ENCODE results near the gene LURAP1L. TPM values are rescaled to one million over a fixed set of nuclear protein-coding genes. Genes with fewer than 3 reads are reported as not detected.

LURAP1L gene
- total RNA-seq, 4 donors from 2014 or later, result 1.5 to 15.6 (median 9.4) TPM

- TF ChIP-seq POLR2A (IDR thresholded peaks at IDR 0.05), result no peak
- TF ChIP-seq, protein P1, sequence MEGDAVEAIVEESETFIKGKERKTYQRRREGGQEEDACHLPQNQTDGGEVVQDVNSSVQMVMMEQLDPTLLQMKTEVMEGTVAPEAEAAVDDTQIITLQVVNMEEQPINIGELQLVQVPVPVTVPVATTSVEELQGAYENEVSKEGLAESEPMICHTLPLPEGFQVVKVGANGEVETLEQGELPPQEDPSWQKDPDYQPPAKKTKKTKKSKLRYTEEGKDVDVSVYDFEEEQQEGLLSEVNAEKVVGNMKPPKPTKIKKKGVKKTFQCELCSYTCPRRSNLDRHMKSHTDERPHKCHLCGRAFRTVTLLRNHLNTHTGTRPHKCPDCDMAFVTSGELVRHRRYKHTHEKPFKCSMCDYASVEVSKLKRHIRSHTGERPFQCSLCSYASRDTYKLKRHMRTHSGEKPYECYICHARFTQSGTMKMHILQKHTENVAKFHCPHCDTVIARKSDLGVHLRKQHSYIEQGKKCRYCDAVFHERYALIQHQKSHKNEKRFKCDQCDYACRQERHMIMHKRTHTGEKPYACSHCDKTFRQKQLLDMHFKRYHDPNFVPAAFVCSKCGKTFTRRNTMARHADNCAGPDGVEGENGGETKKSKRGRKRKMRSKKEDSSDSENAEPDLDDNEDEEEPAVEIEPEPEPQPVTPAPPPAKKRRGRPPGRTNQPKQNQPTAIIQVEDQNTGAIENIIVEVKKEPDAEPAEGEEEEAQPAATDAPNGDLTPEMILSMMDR (IDR thresholded peaks at IDR 0.05), result no peak
- H3K27me3 ChIP-seq, result no peaks in the 10 kb centered on the region
- no peaks in the 10 kb centered on the region for H3K36me3 ChIP-seq
- H3K27ac ChIP-seq, result no peak overlapping the region
- DNase-seq, result no peak
- intact Hi-C loops (cut with DNase I; ENCODE audit: low total_unique reads), result no loop called here
- no peaks in the 10 kb centered on the region for H3K9me3 ChIP-seq
- no peaks in the 10 kb centered on the region for H3K4me1 ChIP-seq
- no peak overlapping the region for H3K4me3 ChIP-seq
These were observed 39.2 kb upstream of the LURAP1L start for GRCh38 chr9:12735665-12736064.

- H3K4me1 ChIP-seq, result no peaks in the 10 kb centered on the region
- no peaks in the 10 kb centered on the region for H3K27me3 ChIP-seq
- no peaks in the 10 kb centered on the region for H3K36me3 ChIP-seq
- TF ChIP-seq, protein P1 (IDR thresholded peaks at IDR 0.05), result no peak
- no peak for TF ChIP-seq POLR2A (IDR thresholded peaks at IDR 0.05)
- no peak overlapping the region for H3K27ac ChIP-seq
- DNase-seq, result no peak
- no peak overlapping the region for H3K4me3 ChIP-seq
- no peaks in the 10 kb centered on the region for H3K9me3 ChIP-seq
- intact Hi-C loops (cut with DNase I; ENCODE audit: low total_unique reads), result no loop called here
These were observed 36.9 kb upstream of the LURAP1L start for GRCh38 chr9:12737871-12738270.

DNA sequence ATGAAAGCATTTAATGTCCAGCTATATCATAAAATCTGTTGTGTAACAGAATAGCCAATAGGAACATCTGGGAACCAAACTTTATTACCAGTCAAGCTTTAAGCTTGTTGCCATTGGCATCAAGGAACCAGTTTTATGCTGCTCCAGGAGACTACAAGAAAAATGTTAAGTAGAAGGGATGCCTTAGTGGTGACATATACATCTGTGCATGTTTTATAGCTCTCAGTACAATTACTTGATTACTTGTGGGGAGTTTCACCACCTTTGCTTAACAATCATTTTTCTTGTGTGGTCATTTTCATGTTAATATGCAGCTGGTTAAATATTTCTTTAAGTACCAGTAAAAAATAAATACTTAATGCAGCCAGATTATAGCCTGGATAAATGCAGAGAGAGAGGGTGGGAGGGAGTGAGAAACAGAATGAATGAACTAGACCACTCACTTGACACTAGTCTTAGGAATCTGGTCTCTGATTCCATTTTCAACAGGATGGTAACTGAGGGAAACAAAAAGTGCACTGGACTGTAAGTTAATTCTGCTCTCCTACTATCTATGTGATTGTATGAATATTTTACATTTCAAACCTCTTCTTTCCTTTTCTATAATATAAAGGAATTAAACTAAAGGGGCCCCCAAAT, 35.7 kb upstream of the LURAP1L start:
- H3K4me3 ChIP-seq, result no peak overlapping the region
- H3K27me3 ChIP-seq, result no peaks in the 10 kb centered on the region
- H3K9me3 ChIP-seq, result no peaks in the 10 kb centered on the region
- H3K27ac ChIP-seq, result no peak overlapping the region
- H3K4me1 ChIP-seq, result no peaks in the 10 kb centered on the region
- H3K36me3 ChIP-seq, result no peaks in the 10 kb centered on the region
- no peak for DNase-seq
- TF ChIP-seq, protein P1 (IDR thresholded peaks at IDR 0.05), result no peak
- no peak for TF ChIP-seq POLR2A (IDR thresholded peaks at IDR 0.05)
- intact Hi-C loops (cut with DNase I; ENCODE audit: low total_unique reads), result no loop called here

DNA sequence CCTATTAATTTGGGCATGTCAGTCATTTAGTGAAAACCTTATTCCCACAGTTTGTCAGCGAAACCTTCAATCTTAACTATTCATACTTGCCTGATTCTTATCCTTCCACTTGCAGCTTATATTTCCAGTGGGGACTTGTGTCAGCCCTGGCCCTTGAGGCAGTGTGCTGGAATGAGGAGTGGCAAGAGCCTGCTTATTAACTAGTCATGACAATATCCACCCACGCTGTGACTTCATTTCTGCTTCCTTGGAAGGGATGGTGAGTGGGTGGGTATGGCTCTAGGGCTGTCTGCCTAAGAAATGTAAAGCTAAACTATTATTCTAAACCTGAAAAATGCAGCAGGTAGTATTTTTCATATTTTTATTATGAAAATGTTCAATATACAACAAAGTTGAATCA, 34.0 kb upstream of the LURAP1L start:
- Histone ChIP-seq H3K36me3 (no peaks in the 10 kb centered on the region), H3K4me1 (no peaks in the 10 kb centered on the region), H3K4me3 (no peak overlapping the region), H3K27ac (no peak overlapping the region), H3K9me3 (no peaks in the 10 kb centered on the region), H3K27me3 (no peaks in the 10 kb centered on the region)
- intact Hi-C loops (cut with DNase I; ENCODE audit: low total_unique reads), result no loop called here
- no peak for TF ChIP-seq POLR2A (IDR thresholded peaks at IDR 0.05)
- TF ChIP-seq, protein P1 (IDR thresholded peaks at IDR 0.05), result no peak
- no peak for DNase-seq

DNA sequence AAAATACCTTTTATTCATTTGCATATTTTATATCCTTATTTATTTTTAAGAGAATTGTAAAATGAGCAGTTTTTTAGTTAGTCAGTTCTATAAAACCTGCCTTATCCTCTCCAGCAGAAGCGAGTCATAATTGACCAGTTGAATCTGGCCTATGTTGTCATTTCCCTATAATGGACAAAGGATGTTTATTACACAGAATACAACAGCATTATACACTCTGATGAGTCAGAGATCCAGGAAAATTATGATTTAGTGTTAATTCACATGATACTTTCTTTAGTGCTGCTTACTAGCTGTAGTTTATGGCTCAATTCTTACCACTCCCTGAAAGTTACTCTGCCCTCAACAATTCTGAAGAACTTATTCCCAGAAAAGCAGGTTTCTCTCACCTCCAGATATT, 26.8 kb upstream of the LURAP1L start:
- H3K9me3 ChIP-seq, result no peaks in the 10 kb centered on the region
- no peak overlapping the region for H3K4me3 ChIP-seq
- H3K4me1 ChIP-seq, result no peaks in the 10 kb centered on the region
- no peak for TF ChIP-seq POLR2A (IDR thresholded peaks at IDR 0.05)
- TF ChIP-seq, protein P1 (IDR thresholded peaks at IDR 0.05), result no peak
- H3K36me3 ChIP-seq, result no peaks in the 10 kb centered on the region
- no peaks in the 10 kb centered on the region for H3K27me3 ChIP-seq
- no peak for DNase-seq
- no peak overlapping the region for H3K27ac ChIP-seq
- intact Hi-C loops (cut with DNase I; ENCODE audit: low total_unique reads), result no loop called here
